ENCODE data around the gene STK40. TPM values are rescaled to one million over a fixed set of nuclear protein-coding genes. Genes with fewer than 3 reads are reported as not detected.

Gene STK40
- total RNA-seq, 2 experiments from 2014 or later, result 43.8 to 83.9 TPM

GRCh38 chr1:36320291-36320761 lies 65.4 kb downstream of the STK40 start:
- Histone ChIP-seq H3K27ac (ENCODE audit: low read depth, low read length, poor library complexity, severe bottlenecking) (no peak overlapping the region), H3K4me1 (ENCODE audit: insufficient read depth, low read length, poor library complexity, severe bottlenecking) (peaks cover 20% of the 10 kb centered on the region), H2AFZ (ENCODE audit: low read length) (no peak overlapping the region), H3K36me3 (ENCODE audit: insufficient read depth, low read length) (no peaks in the 10 kb centered on the region), H3K4me2 (ENCODE audit: low read length) (no peak overlapping the region), H3K79me2 (ENCODE audit: insufficient read depth, low read depth, low read length) (no peaks in the 10 kb centered on the region), H4K20me1 (ENCODE audit: insufficient read depth, low read length) (no peaks in the 10 kb centered on the region), H3K9me2 (ENCODE audit: insufficient read depth, low read length) (no peaks in the 10 kb centered on the region), H3K4me3 (ENCODE audit: low read depth, low read length, poor library complexity, severe bottlenecking) (no peak overlapping the region), H3K9me3 (ENCODE audit: low read length) (no peaks in the 10 kb centered on the region)
- POLR2A ChIA-PET, result no interaction called here
- intact Hi-C loops (cut with micrococcal nuclease; ENCODE audit: unreplicated experiment), result no loop called here
- DNase-seq (ENCODE audit: low spot score), result no peak
- TF ChIP-seq CTCF (conservative IDR thresholded peaks at IDR 0.05; ENCODE audit: low read length), result no peak
- no peak for TF ChIP-seq EZH2phosphoT487 (IDR thresholded peaks at IDR 0.05; ENCODE audit: borderline replicate concordance, low read depth, low read length)
- CTCF ChIA-PET (ENCODE audit: unreplicated experiment), result no interaction called here
- BruUV-seq (replicated peaks), result no TSS peak

GRCh38 chr1:36309397-36309796 lies 76.3 kb downstream of the STK40 start:
- no peak overlapping the region for H3K4me3 ChIP-seq (ENCODE audit: low read depth, low read length, poor library complexity, severe bottlenecking)
- intact Hi-C loops (cut with micrococcal nuclease; ENCODE audit: unreplicated experiment), result loop anchor here (5.0 kb wide), 1 partner anchor 162 kb away; the partner anchor contains the start of gene TRAPPC3
- no peak for TF ChIP-seq CTCF (conservative IDR thresholded peaks at IDR 0.05; ENCODE audit: low read length)
- TF ChIP-seq EZH2phosphoT487 (IDR thresholded peaks at IDR 0.05; ENCODE audit: borderline replicate concordance, low read depth, low read length), result no peak
- POLR2A ChIA-PET, result interaction anchor here (0.8 to 1.6 kb wide), 2 partner anchors 10 to 22 kb away, joined by 3 read pairs; no protein-coding TSS in a partner anchor
- H3K27ac ChIP-seq (ENCODE audit: low read depth, low read length, poor library complexity, severe bottlenecking), result no peak overlapping the region
- H3K9me3 ChIP-seq (ENCODE audit: low read length), result no peaks in the 10 kb centered on the region
- peaks cover 28% of the 10 kb centered on the region for H3K36me3 ChIP-seq (ENCODE audit: insufficient read depth, low read length)
- no TSS peak for BruUV-seq (replicated peaks)
- H3K9me2 ChIP-seq (ENCODE audit: insufficient read depth, low read length), result no peaks in the 10 kb centered on the region
- CTCF ChIA-PET (ENCODE audit: unreplicated experiment), result no interaction called here
- DNase-seq (ENCODE audit: low spot score), result no peak
- H3K79me2 ChIP-seq (ENCODE audit: insufficient read depth, low read depth, low read length), result no peaks in the 10 kb centered on the region
- peaks cover 25% of the 10 kb centered on the region for H3K4me1 ChIP-seq (ENCODE audit: insufficient read depth, low read length, poor library complexity, severe bottlenecking)
- H3K4me2 ChIP-seq (ENCODE audit: low read length), result no peak overlapping the region
- H4K20me1 ChIP-seq (ENCODE audit: insufficient read depth, low read length), result no peaks in the 10 kb centered on the region
- H2AFZ ChIP-seq (ENCODE audit: low read length), result no peak overlapping the region

GRCh38 chr1:36307601-36308330 lies 78.0 kb downstream of the STK40 start:
- Histone ChIP-seq H3K27ac (ENCODE audit: low read depth, low read length, poor library complexity, severe bottlenecking) (no peak overlapping the region), H3K36me3 (ENCODE audit: insufficient read depth, low read length) (peaks cover 39% of the 10 kb centered on the region), H3K9me3 (ENCODE audit: low read length) (no peaks in the 10 kb centered on the region), H3K4me2 (ENCODE audit: low read length) (peak overlapping the region; percentile 68), H3K4me1 (ENCODE audit: insufficient read depth, low read length, poor library complexity, severe bottlenecking) (peaks cover 25% of the 10 kb centered on the region), H3K9me2 (ENCODE audit: insufficient read depth, low read length) (no peaks in the 10 kb centered on the region), H4K20me1 (ENCODE audit: insufficient read depth, low read length) (no peaks in the 10 kb centered on the region), H3K79me2 (ENCODE audit: insufficient read depth, low read depth, low read length) (no peaks in the 10 kb centered on the region), H3K4me3 (ENCODE audit: low read depth, low read length, poor library complexity, severe bottlenecking) (peak overlapping the region; percentile 65), H2AFZ (ENCODE audit: low read length) (peak overlapping the region; percentile 15; the same call in 1 of the 2 replicates)
- intact Hi-C loops (cut with micrococcal nuclease; ENCODE audit: unreplicated experiment), result loop anchor here (2.0 to 5.0 kb wide), 2 partner anchors 41 to 160 kb away; partner anchors contain the start of gene TRAPPC3
- POLR2A ChIA-PET, result interaction anchor here (0.6 to 1.0 kb wide), 2 partner anchors 106 to 212 kb away, joined by 4 read pairs; no protein-coding TSS in a partner anchor
- CTCF ChIA-PET (ENCODE audit: unreplicated experiment), result no interaction called here
- TF ChIP-seq CTCF (conservative IDR thresholded peaks at IDR 0.05; ENCODE audit: low read length) (no peak), EZH2phosphoT487 (IDR thresholded peaks at IDR 0.05; ENCODE audit: borderline replicate concordance, low read depth, low read length) (no peak)
- no peak for DNase-seq (ENCODE audit: low spot score)
- BruUV-seq (replicated peaks), result no TSS peak

Measured in OCI-LY7 (cell line).